GM13977 (cell line): ENCODE results near the gene GARS1.

ENCODE experiments used
- DNase-seq: peaks from one replicate; pipeline ENCODE4 v3.0.0; 2012; ENCODE audit warnings: low spot score
- CTCF ChIP-seq: IDR thresholded peaks from 2 replicates; pipeline ENCODE4 v1.5.1; 2012; ENCODE audit warnings: mild to moderate bottlenecking, control low read depth; ENCODE audit not compliant: insufficient read depth; ENCODE audit errors: extremely low read depth, missing control alignments
- in situ Hi-C: fragments of 300-500 bp; cut with MboI; formaldehyde crosslinking; loops from one replicate; pipeline ENCODE4 v1.12.0; 2022; ENCODE audit warnings: low sequenced_read_pairs, low pct_unique_long_range_greater_than_20kb, mixed read lengths, inconsistent platforms; ENCODE audit not compliant: unreplicated experiment

The GARS1 gene

GRCh38 chr7:30645661-30646060 lies 51.0 kb downstream of the GARS1 start:
- in situ Hi-C loops = no loop called here
- no peak for TF ChIP-seq CTCF
- DNase-seq = no peak

- TF ChIP-seq CTCF = no peak
- no peak for DNase-seq
- in situ Hi-C loops = no loop called here
These were observed 51.5 kb downstream of the GARS1 start for GRCh38 chr7:30646154-30646553.

- TF ChIP-seq CTCF = no peak
- no peak for DNase-seq
- in situ Hi-C loops = no loop called here
These were observed 53.1 kb downstream of the GARS1 start for GRCh38 chr7:30647589-30648364.

GRCh38 chr7:30648744-30649540 lies 54.3 kb downstream of the GARS1 start:
- DNase-seq = no peak
- in situ Hi-C loops = no loop called here

GRCh38 chr7:30649717-30650420 lies 55.2 kb downstream of the GARS1 start:
- no peak for DNase-seq
- in situ Hi-C loops = no loop called here
- TF ChIP-seq CTCF = no peak

More at GRCh38 chr7:30648744-30649540, 54.3 kb downstream of the GARS1 start:
- no peak for TF ChIP-seq CTCF

GRCh38 chr7:30650421-30650808 lies 55.7 kb downstream of the GARS1 start:
- in situ Hi-C loops = no loop called here
- DNase-seq = no peak
- no peak for TF ChIP-seq CTCF
